Osteoblast (primary cell): ENCODE measurements around the gene SRRM2. TPM values are rescaled to one million over a fixed set of nuclear protein-coding genes. Genes with fewer than 3 reads are reported as not detected.

Source experiments
- DNase-seq: peaks from one replicate; pipeline ENCODE4 v3.0.0; 2011; ENCODE audit warnings: low spot score, mixed read lengths; ENCODE audit not compliant: insufficient read length; ENCODE audit errors: missing footprints
- H2AFZ ChIP-seq: 2 replicates; pipeline ENCODE4 v1.6.0; 2011; ENCODE audit warnings: mild to moderate bottlenecking, low read length
- H3K27ac ChIP-seq: 2 replicates; pipeline ENCODE4 v1.5.1; 2011; ENCODE audit warnings: mild to moderate bottlenecking, low read depth, low read length, moderate library complexity
- H3K27me3 ChIP-seq: 2 replicates; pipeline ENCODE4 v1.6.0; 2012; ENCODE audit warnings: mild to moderate bottlenecking, control low read depth, inconsistent platforms, low read length, moderate library complexity; ENCODE audit not compliant: insufficient read depth
- H3K36me3 ChIP-seq: 2 replicates; pipeline ENCODE4 v1.5.1; 2011; ENCODE audit warnings: mild to moderate bottlenecking, low read length, control low read depth, moderate library complexity; ENCODE audit not compliant: insufficient read depth
- H3K4me1 ChIP-seq: 2 replicates; pipeline ENCODE4 v1.5.1; 2011; ENCODE audit warnings: mild to moderate bottlenecking, low read length, control low read depth, moderate library complexity; ENCODE audit not compliant: insufficient read depth
- H3K4me2 ChIP-seq: 2 replicates; pipeline ENCODE4 v1.6.0; 2011; ENCODE audit warnings: mild to moderate bottlenecking, low read length; ENCODE audit not compliant: insufficient read depth
- H3K4me3 ChIP-seq: fragments of 200-600 bp; sonication (generic); 3 replicates; pipeline ENCODE4 v1.5.1; 2012; ENCODE audit warnings: mild to moderate bottlenecking, low read length, inconsistent platforms; ENCODE audit not compliant: insufficient read depth
- H3K79me2 ChIP-seq: 2 replicates; pipeline ENCODE4 v1.6.0; 2012; ENCODE audit warnings: mild to moderate bottlenecking, low read length, control low read depth, inconsistent platforms; ENCODE audit not compliant: insufficient read depth
- H3K9me3 ChIP-seq: 2 replicates; pipeline ENCODE4 v1.5.1; 2011; ENCODE audit warnings: low read depth, low read length, control low read depth
- H4K20me1 ChIP-seq: 2 replicates; pipeline ENCODE4 v1.6.0; 2012; ENCODE audit warnings: mild to moderate bottlenecking, low read length, control low read depth; ENCODE audit not compliant: insufficient read depth
- CTCF ChIP-seq: IDR thresholded peaks from 2 replicates; pipeline ENCODE4 v1.5.1; 2011; ENCODE audit warnings: mild to moderate bottlenecking, low read depth, low read length, moderate library complexity; ENCODE audit errors: extremely low read depth
- total RNA-seq: library from RNA; depleted of rRNA; stranded (reverse); fragments of >200 nt; gene quantifications from 2 replicates; pipeline ENCODE4 v1.2.3, GENCODE V29; 2012

SRRM2 gene
- total RNA-seq, 1 donor, result 56.8 TPM

GRCh38 chr16:2816751-2817339, 64.4 kb downstream of the SRRM2 start, which contains the start of gene PRSS21:
PRSS21 (plus strand) TSS chr16:2817237; CDS start chr16:2817269, 32 bp downstream.
- H3K27me3 ChIP-seq, result peaks cover 23% of the 10 kb centered on the region
- H3K4me2 ChIP-seq, result no peak within 1 kb of the TSS
- no peak for TF ChIP-seq CTCF
- H2AFZ ChIP-seq, result no peak within 1 kb of the TSS
- H3K36me3 ChIP-seq, result no peaks in the 10 kb centered on the region
- no peaks in the 10 kb centered on the region for H4K20me1 ChIP-seq
- no peak within 1 kb of the TSS for H3K4me3 ChIP-seq
- no peaks in the 10 kb centered on the region for H3K79me2 ChIP-seq
- no peak within 1 kb of the TSS for H3K27ac ChIP-seq
- no peaks in the 10 kb centered on the region for H3K9me3 ChIP-seq
- H3K4me1 ChIP-seq, result no peaks in the 10 kb centered on the region
- peak; percentile 74 for DNase-seq

GRCh38 chr16:2817340-2818271, 65.2 kb downstream of the SRRM2 start:
- Histone ChIP-seq H4K20me1 (no peaks in the 10 kb centered on the region), H3K4me2 (no peak overlapping the region), H3K4me1 (no peaks in the 10 kb centered on the region), H2AFZ (no peak overlapping the region), H3K27ac (no peak overlapping the region), H3K4me3 (no peak overlapping the region), H3K36me3 (no peaks in the 10 kb centered on the region), H3K9me3 (no peaks in the 10 kb centered on the region), H3K27me3 (peaks cover 27% of the 10 kb centered on the region), H3K79me2 (no peaks in the 10 kb centered on the region)
- peak; percentile 79 for DNase-seq
- no peak for TF ChIP-seq CTCF

- Histone ChIP-seq H3K4me1 (no peaks in the 10 kb centered on the region), H3K4me3 (no peak overlapping the region), H3K27me3 (peaks cover 32% of the 10 kb centered on the region), H3K79me2 (no peaks in the 10 kb centered on the region), H2AFZ (no peak overlapping the region), H3K4me2 (no peak overlapping the region), H3K27ac (no peak overlapping the region), H3K36me3 (no peaks in the 10 kb centered on the region), H4K20me1 (no peaks in the 10 kb centered on the region), H3K9me3 (no peaks in the 10 kb centered on the region)
- DNase-seq, result peak; percentile 87
- no peak for TF ChIP-seq CTCF
These were observed 65.9 kb downstream of the SRRM2 start for GRCh38 chr16:2818272-2818876.
